Hepatic stellate cell (primary cell): ENCODE data around the gene HNRNPM.
"Not testable (repeated sequence)": the region's sequence is repeated elsewhere in the genome, so short reads cannot be mapped to it uniquely, and the experiment has no call there.

Experiments
- DNase-seq: peaks from one replicate; pipeline ENCODE4 v3.0.0; 2011; ENCODE audit warnings: low spot score

The HNRNPM gene

GRCh38 chr19:8513036-8513686, 68.4 kb downstream of the HNRNPM start:
- DNase-seq = no peak

GRCh38 chr19:8513687-8514504, 69.1 kb downstream of the HNRNPM start, which contains the start of gene ZNF414:
ZNF414 (minus strand) TSS chr19:8514167; CDS start chr19:8514046, 121 bp downstream.
- peak; percentile 98 for DNase-seq

- not testable (repeated sequence) for DNase-seq
Observed at GRCh38 chr19:8514505-8515009, 69.8 kb downstream of the HNRNPM start.

GRCh38 chr19:8515317-8515716, 70.5 kb downstream of the HNRNPM start:
- no peak for DNase-seq

GRCh38 chr19:8517551-8518442, 73.0 kb downstream of the HNRNPM start:
- DNase-seq = no peak

GRCh38 chr19:8518536-8518935, 73.8 kb downstream of the HNRNPM start:
- no peak for DNase-seq

GRCh38 chr19:8519388-8519787, 74.6 kb downstream of the HNRNPM start:
- no peak for DNase-seq

GRCh38 chr19:8525401-8525684, 80.6 kb downstream of the HNRNPM start:
- DNase-seq = no peak

- peak; percentile 90 for DNase-seq
Observed at GRCh38 chr19:8526345-8527091, 81.7 kb downstream of the HNRNPM start.

GRCh38 chr19:8528500-8528899, 83.7 kb downstream of the HNRNPM start:
- DNase-seq = no peak

- DNase-seq = no peak
Observed at GRCh38 chr19:8529369-8530006, 84.7 kb downstream of the HNRNPM start.

- DNase-seq = no peak
Observed at GRCh38 chr19:8530061-8530679, 85.4 kb downstream of the HNRNPM start.

- DNase-seq = no peak
Observed at GRCh38 chr19:8531470-8531869, 86.7 kb downstream of the HNRNPM start.

GRCh38 chr19:8532225-8532624, 87.5 kb downstream of the HNRNPM start:
- DNase-seq = no peak

- no peak for DNase-seq
Observed at GRCh38 chr19:8536282-8536681, 91.5 kb downstream of the HNRNPM start.

GRCh38 chr19:8537099-8537498, 92.3 kb downstream of the HNRNPM start:
- DNase-seq = no peak
